GM21786 (cell line): ENCODE results near the gene APBB2.

ENCODE experiments used
- ATAC-seq: cut with Tn5 transposase; IDR thresholded peaks from one replicate; pipeline ENCODE4 v1.9.1; 2021; ENCODE audit not compliant: unreplicated experiment

APBB2 gene

DNA sequence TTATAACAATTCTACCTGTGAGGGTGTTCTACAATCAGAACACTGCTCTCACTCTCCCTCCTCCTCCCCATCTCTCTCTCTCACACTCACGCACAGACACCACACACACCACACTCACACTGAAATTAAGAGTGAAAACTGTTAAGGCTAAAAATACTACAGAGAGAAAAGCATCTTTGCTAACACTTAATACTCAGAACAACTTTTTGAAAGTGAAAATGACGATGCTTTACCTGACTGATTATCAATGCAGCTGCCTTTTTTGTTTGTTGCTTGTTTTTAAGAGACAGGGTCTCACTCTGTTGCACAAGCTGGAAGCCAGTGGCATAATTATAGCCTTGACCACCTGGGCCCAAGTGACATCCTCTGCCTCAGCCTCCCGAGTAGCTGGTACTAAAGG is 222.4 kb downstream of the APBB2 start:
- peak; percentile 54 for ATAC-seq

GRCh38 chr4:40990899-40991265 is 223.5 kb downstream of the APBB2 start:
- peak; percentile 17 for ATAC-seq

DNA sequence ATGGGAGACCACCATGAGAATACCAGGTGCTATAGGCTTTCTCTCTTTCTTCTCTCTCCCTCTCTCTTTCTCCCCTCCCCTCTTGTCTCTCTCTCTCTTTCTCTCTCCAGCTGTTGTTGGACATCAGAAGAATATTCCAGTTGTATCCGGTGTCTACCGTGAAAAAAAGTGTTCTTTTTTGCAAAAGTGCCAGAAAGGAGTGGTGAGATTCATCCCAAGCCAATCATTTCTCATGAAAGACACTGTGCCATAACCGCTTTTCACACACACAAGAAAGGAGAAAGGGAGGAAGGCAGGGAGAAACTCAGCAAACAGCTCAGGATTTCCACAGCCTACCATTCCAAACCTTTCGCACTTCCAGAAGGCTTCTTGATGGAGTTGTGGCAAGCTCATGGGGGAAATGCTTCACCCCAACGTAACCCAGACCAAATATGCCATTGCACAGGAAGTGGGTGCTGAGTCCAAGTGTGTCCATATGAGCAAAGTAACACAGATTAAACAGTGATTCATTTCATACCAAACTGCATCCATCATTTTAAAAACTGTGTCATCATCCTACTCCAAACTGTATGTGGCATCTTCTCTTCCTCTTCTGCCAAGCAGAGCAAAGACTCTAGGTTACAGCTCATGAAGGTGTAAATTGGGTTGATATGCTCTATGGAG is 224.0 kb downstream of the APBB2 start:
- peak; percentile 7 for ATAC-seq

GRCh38 chr4:40987151-40987550 is 227.2 kb downstream of the APBB2 start:
- ATAC-seq: no peak

DNA sequence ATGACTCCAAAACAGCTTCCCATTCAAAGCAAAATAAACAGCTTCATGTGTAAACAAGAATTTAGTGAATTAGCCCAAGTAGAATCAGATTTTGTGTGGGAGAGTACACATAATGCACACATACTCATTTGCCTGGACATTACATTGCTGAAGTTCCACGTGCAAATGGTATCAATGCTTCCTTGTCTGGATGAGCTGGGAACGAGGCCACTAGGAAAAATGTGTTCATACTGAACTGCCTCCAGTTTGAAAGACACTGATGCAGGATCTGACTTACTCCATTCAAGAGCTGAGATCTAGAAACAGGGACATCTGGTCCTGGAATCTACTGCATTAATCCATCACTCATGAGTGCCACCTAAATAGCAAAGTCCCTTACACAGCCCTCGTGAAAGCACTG is 228.0 kb downstream of the APBB2 start:
- ATAC-seq: no peak

GRCh38 chr4:40984051-40984450 is 230.3 kb downstream of the APBB2 start:
- ATAC-seq: no peak

- no peak for ATAC-seq
Measured at GRCh38 chr4:40980318-40980883, 233.9 kb downstream of the APBB2 start.

- ATAC-seq: no peak
Measured at GRCh38 chr4:40978548-40978947, 235.8 kb downstream of the APBB2 start.

DNA sequence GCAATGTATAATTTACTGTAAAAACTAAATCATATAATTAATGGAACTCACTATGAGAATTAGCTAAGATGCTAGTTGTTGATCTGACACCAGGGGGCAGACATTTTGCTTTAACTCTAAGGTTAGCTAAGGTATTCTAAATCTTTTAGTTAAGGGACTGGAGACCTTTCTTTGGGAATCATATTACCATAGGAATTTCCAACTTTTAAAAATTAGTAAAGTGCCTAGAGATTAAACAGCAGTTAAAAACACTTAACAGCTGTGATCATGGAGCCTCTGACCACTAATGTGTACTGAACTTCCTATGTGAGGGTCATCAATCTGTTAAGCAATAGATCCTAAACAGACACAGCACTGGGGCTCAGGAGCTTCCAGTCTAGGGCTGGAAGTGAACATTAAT is 238.0 kb downstream of the APBB2 start:
- peak; percentile 51 for ATAC-seq

DNA sequence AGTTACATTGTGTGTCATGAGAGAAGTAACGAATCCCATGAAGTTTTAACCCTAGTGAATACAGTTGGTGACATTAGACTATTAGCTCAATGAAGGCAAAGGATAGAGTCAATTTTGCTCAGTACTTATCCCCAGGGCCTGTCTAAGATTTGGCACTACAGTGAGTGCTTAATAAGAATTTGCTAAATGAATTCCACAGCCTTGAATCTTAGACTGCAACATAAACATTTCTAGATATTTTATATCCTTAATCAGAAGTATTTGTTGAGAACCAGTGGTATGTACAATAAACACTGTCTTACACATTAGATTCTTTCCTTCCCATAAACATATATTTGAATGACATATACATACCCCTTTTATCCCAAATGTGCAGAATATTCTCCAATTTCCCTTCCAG is 241.6 kb downstream of the APBB2 start:
- no peak for ATAC-seq

DNA sequence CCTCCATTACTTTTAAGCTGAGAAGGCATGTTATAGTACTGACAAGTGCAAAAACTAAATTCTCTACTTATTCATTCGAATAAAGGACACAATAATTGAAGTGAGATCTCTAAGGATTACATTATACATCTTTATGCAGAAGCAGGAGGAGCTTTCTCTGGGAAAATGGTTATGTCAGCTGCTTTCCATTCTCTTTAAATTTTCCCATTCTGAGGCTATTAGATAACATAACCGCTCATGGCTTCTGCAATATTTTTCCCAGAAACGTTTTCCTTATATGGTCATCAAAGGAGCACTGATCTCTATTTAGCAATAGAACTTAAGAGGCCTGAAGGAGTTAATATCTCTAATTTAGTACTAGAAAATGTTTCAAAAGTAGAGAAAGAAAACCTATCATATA is 243.0 kb downstream of the APBB2 start:
- no peak for ATAC-seq

- no peak for ATAC-seq
Measured at GRCh38 chr4:40969501-40969900, 244.8 kb downstream of the APBB2 start.

DNA sequence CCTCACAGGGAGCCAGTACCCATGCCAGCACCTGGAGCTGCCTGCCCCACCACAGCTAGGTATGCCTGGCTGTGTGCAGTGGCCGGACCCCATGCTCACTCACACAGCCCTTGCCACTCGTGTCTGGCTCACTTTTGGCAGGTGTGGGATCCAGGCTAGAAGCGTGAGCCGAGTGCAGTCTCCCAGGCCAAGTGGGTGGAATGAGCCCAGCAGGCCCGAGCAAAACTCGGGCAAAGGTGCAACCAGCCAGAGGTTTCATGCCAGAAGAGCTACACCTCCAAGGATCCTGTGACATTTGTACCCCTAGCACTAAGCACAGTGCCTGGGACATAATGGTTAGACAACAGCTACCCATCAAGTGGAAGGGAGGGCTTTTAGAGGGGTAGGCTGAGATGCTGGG is 246.8 kb downstream of the APBB2 start:
- ATAC-seq: no peak

DNA sequence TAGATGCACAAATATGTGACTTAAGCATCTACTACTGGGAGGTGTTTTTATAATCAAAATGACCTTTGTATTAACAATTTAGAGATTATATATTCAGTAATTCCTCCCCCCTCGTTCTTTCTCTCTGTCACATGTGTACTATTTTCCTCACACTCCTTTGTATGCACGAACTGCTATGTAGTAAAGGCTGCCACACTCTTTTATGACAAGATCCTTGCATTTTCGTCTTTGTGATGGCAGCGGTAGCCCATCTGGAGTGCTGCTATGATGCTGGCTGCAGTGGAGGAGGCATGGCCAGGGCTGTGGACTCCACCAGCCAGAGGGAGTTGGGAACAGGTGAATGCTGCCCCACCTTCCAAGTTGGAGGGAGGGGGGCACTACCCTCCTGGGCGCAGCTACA is 248.3 kb downstream of the APBB2 start:
- ATAC-seq: no peak

- ATAC-seq: no peak
Measured at GRCh38 chr4:40963897-40964478, 250.4 kb downstream of the APBB2 start.

DNA sequence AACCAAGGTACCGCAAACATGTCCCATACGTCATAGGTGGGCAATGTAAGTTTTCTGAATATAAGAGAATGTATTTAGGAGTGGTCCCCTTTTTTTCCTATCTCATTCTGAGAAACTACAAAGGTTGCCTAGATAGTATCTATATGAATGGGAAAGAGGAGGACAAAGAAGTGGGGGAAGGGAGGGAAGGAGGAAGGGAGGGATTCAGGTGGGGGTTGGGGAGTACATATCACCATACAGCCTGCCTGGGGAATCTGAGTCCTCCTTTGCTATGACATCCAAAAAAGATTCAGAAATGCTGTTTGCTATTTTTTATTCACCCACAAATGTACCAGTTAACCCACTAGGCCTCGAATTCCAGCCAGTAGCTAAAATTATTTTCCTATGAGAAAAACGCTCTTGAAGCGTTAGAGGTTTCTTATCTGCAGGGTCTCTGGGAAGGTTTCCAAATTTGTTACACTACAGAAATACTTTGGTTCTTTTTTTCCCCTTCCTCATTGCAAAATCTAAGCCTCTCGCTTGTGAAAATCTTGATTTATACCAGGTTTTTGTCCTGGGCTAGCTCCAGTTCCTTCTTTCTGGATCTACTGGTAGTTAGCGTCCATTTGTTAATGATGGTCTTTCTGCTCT is 251.7 kb downstream of the APBB2 start:
- ATAC-seq: no peak

GRCh38 chr4:40960941-40961340 is 253.4 kb downstream of the APBB2 start:
- ATAC-seq: no peak

DNA sequence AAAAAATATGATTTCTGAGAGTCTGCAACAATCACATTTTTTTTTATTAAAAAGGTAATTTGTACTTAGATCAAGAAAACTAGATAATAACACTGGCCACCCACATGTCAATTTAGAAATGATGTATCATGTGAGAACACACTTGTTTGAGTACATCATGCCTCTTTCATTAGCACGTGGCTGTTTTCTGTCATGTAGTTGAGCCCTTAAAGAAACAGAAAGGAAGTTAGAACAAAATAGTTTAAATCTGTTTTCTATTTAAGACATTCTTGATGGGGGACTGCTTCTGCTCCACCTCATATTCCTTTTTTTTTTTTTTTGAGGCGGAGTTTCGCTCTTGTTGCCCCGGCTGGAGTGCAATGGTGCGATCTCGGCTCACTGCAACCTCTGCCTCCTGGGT is 257.1 kb downstream of the APBB2 start:
- ATAC-seq: no peak

DNA sequence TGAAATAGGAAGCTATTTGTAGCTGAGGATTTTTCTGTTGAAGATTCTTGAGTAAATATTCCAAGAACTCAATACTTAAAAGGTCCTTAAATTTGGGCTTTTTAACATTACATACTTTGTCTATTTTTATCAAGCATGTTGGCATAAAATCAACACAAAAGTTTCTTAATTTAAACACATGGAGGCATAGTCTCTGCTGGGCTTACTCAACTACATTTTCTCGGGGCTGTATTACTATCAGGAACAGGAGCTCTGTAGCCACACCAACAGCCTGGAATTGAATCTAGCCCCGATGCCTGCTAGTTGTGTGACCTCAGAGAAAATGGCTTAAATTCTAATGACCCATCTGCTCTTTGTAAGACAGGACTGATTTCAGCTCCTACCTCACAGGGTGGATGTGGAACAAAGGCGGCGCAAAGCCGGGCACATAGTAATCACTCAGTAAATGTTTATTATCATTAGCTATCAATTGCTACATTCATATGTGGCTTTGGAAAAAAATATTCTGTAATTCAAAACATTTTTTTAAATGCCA is 257.6 kb downstream of the APBB2 start:
- no peak for ATAC-seq

- no peak for ATAC-seq
Measured at GRCh38 chr4:40954088-40954668, 260.2 kb downstream of the APBB2 start.

- no peak for ATAC-seq
Measured at GRCh38 chr4:40953283-40954087, 260.9 kb downstream of the APBB2 start.
